GM12872 (cell line): ENCODE measurements around the gene RD3L.

Experiments
- CTCF ChIP-seq: IDR thresholded peaks from 3 replicates; pipeline ENCODE4 v1.5.1; 2011; ENCODE audit warnings: low read depth, mild to moderate bottlenecking, low read length, moderate library complexity; ENCODE audit not compliant: insufficient read depth

RD3L gene

GRCh38 chr14:103898711-103899110 lies 43.6 kb downstream of the RD3L start:
- TF ChIP-seq CTCF: no peak

- TF ChIP-seq CTCF: no peak
Observed at GRCh38 chr14:103898204-103898603, 44.1 kb downstream of the RD3L start.

- TF ChIP-seq CTCF: no peak
Observed at GRCh38 chr14:103897075-103897947, 45.0 kb downstream of the RD3L start.

GRCh38 chr14:103896578-103896977 lies 45.8 kb downstream of the RD3L start:
- no peak for TF ChIP-seq CTCF

- no peak for TF ChIP-seq CTCF
Observed at GRCh38 chr14:103894723-103895059, 47.6 kb downstream of the RD3L start.

- TF ChIP-seq CTCF: no peak
Observed at GRCh38 chr14:103894034-103894722, 48.2 kb downstream of the RD3L start.

GRCh38 chr14:103892247-103892646 lies 50.1 kb downstream of the RD3L start:
- no peak for TF ChIP-seq CTCF
